Measurements from ENCODE around the gene CYSRT1.
A peak's percentile ranks its signal among the peaks of the same experiment; 100 is the strongest.
"Not testable (repeated sequence)": the region's sequence is repeated elsewhere in the genome, so short reads cannot be mapped to it uniquely, and the experiment has no call there.

CYSRT1 gene

DNA sequence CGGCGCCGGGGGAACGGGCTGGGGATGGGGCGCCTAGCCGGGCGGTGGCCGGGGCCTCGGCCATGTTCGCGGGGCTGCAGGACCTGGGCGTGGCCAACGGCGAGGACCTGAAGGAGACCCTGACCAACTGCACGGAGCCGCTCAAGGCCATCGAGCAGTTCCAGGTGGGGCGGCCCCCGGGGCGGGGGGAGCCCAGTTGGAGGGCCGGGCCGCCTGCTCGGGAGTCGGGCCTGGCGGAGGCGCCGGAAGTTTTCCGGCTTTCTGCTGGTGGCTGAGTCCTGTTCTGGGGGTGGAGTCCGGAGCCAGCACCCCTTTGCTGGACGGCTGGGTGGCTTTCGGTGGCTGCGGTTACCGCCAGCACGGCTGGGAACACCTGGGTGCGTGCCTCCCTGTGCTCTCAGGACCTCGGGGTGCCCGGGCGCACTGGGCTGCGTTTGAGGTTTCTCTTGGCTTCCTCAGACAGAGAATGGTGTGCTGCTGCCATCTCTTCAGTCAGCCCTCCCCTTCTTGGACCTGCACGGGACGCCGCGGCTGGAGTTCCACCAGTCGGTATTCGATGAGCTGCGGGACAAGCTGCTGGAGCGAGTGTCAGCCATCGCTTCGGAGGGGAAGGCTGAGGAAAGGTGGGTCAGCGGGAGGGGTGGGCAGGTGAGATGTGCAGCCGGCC, 30.6 kb downstream of the CYSRT1 start (continued):
- TF ChIP-seq, protein P1, sequence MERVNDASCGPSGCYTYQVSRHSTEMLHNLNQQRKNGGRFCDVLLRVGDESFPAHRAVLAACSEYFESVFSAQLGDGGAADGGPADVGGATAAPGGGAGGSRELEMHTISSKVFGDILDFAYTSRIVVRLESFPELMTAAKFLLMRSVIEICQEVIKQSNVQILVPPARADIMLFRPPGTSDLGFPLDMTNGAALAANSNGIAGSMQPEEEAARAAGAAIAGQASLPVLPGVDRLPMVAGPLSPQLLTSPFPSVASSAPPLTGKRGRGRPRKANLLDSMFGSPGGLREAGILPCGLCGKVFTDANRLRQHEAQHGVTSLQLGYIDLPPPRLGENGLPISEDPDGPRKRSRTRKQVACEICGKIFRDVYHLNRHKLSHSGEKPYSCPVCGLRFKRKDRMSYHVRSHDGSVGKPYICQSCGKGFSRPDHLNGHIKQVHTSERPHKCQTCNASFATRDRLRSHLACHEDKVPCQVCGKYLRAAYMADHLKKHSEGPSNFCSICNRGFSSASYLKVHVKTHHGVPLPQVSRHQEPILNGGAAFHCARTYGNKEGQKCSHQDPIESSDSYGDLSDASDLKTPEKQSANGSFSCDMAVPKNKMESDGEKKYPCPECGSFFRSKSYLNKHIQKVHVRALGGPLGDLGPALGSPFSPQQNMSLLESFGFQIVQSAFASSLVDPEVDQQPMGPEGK (tag by site-specific recombination; IDR thresholded peaks at IDR 0.05), result peak; percentile 19
- TF ChIP-seq KLF8 (tag by site-specific recombination; IDR thresholded peaks at IDR 0.05) (peak; percentile 49; the same call in 1 of the 2 replicates), BCL11A (tag by site-specific recombination; IDR thresholded peaks at IDR 0.05; ENCODE audit: low read depth) (no peak)
- TF ChIP-seq, protein P2, sequence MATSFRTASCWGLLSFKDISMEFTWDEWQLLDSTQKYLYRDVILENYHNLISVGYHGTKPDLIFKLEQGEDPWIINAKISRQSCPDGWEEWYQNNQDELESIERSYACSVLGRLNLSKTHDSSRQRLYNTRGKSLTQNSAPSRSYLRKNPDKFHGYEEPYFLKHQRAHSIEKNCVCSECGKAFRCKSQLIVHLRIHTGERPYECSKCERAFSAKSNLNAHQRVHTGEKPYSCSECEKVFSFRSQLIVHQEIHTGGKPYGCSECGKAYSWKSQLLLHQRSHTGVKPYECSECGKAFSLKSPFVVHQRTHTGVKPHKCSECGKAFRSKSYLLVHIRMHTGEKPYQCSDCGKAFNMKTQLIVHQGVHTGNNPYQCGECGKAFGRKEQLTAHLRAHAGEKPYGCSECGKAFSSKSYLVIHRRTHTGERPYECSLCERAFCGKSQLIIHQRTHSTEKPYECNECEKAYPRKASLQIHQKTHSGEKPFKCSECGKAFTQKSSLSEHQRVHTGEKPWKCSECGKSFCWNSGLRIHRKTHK (tag by site-specific recombination; IDR thresholded peaks at IDR 0.05), result no peak

DNA sequence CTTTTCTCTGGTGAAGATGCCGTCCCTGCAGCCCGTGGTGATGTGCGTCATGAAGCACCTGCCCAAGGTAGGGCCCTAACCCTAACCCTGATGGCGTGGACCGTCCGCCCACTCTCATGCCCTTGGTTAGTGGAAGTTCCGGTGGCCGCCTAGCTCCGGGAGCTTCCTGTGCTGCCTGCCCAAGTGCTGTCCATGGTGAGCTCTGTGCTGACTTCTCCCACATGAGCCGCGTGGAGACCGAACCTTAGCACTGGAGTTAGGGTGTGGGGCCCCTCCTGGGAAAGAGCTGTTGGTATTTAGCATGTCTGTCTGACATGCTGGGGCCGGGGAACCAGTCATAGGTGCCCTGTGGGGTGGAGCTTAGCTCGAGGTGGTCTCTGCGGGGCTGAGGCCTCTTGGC, 31.4 kb downstream of the CYSRT1 start:
- peaks cover 5% of the 10 kb centered on the region; the same call in 1 of the 2 replicates for H3K4me1 ChIP-seq (ENCODE audit: control insufficient read depth, insufficient read depth, low read length)
- TF ChIP-seq, protein P3, sequence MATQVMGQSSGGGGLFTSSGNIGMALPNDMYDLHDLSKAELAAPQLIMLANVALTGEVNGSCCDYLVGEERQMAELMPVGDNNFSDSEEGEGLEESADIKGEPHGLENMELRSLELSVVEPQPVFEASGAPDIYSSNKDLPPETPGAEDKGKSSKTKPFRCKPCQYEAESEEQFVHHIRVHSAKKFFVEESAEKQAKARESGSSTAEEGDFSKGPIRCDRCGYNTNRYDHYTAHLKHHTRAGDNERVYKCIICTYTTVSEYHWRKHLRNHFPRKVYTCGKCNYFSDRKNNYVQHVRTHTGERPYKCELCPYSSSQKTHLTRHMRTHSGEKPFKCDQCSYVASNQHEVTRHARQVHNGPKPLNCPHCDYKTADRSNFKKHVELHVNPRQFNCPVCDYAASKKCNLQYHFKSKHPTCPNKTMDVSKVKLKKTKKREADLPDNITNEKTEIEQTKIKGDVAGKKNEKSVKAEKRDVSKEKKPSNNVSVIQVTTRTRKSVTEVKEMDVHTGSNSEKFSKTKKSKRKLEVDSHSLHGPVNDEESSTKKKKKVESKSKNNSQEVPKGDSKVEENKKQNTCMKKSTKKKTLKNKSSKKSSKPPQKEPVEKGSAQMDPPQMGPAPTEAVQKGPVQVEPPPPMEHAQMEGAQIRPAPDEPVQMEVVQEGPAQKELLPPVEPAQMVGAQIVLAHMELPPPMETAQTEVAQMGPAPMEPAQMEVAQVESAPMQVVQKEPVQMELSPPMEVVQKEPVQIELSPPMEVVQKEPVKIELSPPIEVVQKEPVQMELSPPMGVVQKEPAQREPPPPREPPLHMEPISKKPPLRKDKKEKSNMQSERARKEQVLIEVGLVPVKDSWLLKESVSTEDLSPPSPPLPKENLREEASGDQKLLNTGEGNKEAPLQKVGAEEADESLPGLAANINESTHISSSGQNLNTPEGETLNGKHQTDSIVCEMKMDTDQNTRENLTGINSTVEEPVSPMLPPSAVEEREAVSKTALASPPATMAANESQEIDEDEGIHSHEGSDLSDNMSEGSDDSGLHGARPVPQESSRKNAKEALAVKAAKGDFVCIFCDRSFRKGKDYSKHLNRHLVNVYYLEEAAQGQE (tag by site-specific recombination; IDR thresholded peaks at IDR 0.05), result peak; percentile 90
- no peak for TF ChIP-seq REPIN1 (tag by site-specific recombination; IDR thresholded peaks at IDR 0.05; ENCODE audit: low read depth)
- H3K4me3 ChIP-seq (ENCODE audit: low read depth, low read length), result peak overlapping the region; percentile 89
- H3K36me3 ChIP-seq (ENCODE audit: control insufficient read depth in 2 of 2, insufficient read depth in 1 of 2, low read length in 2 of 2), result peaks cover 9 to 20% of the 10 kb centered on the region in 2 experiments
- POLR2A ChIA-PET, result interaction anchor here (0.5 to 9.1 kb wide), 8 partner anchors 11 to 188 kb away, joined by 3 to 336 read pairs (median 6); partner anchors contain the start of genes EXD3, NOXA1 and TUBB4B
- no peak overlapping the region; the same call in 1 of the 2 replicates for H3K27ac ChIP-seq (ENCODE audit: extremely low read depth, low read depth, low read length)
- H3K9me3 ChIP-seq (ENCODE audit: control insufficient read depth, insufficient read depth, low read depth, low read length), result no peaks in the 10 kb centered on the region
- CTCF ChIA-PET, result interaction anchor here (0.7 to 5.2 kb wide), 10 partner anchors 9 to 289 kb away, joined by 3 to 45 read pairs (median 4); partner anchors contain the start of gene TUBB4B

DNA sequence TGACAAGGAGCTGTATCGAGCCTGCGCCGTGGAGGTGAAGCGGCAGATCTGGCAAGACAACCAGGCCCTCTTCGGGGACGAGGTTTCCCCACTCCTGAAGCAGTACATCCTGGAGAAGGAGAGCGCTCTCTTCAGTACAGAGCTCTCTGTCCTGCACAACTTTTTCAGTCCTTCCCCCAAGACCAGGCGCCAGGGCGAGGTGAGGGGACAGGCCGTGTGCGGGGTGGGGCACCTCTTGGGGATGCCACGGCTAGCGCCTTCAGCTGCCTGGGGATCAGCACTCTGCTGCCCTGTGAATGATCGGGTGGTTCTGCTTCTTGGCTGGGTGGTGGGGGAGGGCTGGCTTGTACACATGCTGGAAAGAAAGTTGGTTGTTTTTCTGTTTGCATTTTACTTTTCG, 31.9 kb downstream of the CYSRT1 start:
- ChIA-PET CTCF (interaction anchor here (0.7 to 5.2 kb wide), 8 partner anchors 8 to 289 kb away, joined by 3 to 45 read pairs (median 5); partner anchors contain the start of gene TUBB4B), POLR2A (interaction anchor here (0.5 to 9.1 kb wide), 7 partner anchors 10 to 189 kb away, joined by 3 to 336 read pairs (median 5); partner anchors contain the start of genes EXD3, NOXA1 and TUBB4B)
- Histone ChIP-seq H3K36me3 (ENCODE audit: control insufficient read depth in 2 of 2, insufficient read depth in 1 of 2, low read length in 2 of 2) (peaks cover 9 to 20% of the 10 kb centered on the region in 2 experiments), H3K9me3 (ENCODE audit: control insufficient read depth, insufficient read depth, low read depth, low read length) (no peaks in the 10 kb centered on the region), H3K4me3 (ENCODE audit: low read depth, low read length) (no peak overlapping the region), H3K4me1 (ENCODE audit: control insufficient read depth, insufficient read depth, low read length) (peaks cover 5% of the 10 kb centered on the region; the same call in 1 of the 2 replicates), H3K27ac (ENCODE audit: extremely low read depth, low read depth, low read length) (no peak overlapping the region)
- TF ChIP-seq ZNF121 (tag by site-specific recombination; IDR thresholded peaks at IDR 0.05), result no peak

DNA sequence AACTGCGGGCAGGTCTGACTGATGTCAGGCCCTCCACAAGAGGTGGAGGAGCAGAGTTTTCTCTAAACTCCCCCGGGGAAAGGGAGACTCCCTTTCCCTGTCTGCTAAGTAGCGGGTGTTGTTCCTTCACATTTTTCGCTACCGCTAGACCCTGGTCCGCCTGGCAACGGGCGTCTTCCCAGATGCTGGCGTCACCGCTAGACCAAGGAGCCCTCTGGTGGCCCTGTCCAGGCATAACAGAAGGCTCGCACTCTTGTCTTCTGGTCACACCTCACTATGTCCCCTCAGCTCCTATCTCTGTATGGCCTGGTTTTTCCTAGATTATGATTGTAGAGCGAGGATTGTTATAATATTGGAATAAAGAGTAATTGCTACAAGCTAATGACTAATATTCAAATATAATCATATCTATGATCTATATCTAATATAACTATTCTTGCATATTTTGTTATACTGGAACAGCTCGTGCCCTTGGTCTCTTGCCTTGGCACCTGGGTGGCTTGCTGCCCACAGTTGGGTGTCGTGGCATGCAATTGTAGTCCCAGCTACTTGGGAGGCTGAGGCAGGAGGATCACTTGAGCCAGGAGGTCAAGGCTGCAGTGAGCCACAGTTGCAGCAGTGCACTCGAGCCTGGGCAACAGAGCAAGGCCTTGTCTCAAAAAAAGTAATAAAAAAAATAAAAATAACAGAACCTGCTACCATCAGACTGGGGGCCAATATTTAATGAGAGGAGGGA, 37.4 kb downstream of the CYSRT1 start:
- ChIA-PET CTCF (interaction anchor here (0.7 to 6.1 kb wide), 8 partner anchors 11 to 389 kb away, joined by 3 to 37 read pairs (median 4); partner anchors contain the start of gene RNF224), POLR2A (interaction anchor here (1.0 to 10.1 kb wide), 4 partner anchors 9 to 39 kb away, joined by 3 to 103 read pairs (median 6); partner anchors contain the start of gene TUBB4B)
- peak; percentile 38; the same call in 1 of the 2 replicates for TF ChIP-seq ZNF394 (tag by site-specific recombination; IDR thresholded peaks at IDR 0.05; ENCODE audit: borderline replicate concordance)
- TF ChIP-seq WT1 (tag by site-specific recombination; IDR thresholded peaks at IDR 0.05), result peak; percentile 65
- TF ChIP-seq, protein P4, sequence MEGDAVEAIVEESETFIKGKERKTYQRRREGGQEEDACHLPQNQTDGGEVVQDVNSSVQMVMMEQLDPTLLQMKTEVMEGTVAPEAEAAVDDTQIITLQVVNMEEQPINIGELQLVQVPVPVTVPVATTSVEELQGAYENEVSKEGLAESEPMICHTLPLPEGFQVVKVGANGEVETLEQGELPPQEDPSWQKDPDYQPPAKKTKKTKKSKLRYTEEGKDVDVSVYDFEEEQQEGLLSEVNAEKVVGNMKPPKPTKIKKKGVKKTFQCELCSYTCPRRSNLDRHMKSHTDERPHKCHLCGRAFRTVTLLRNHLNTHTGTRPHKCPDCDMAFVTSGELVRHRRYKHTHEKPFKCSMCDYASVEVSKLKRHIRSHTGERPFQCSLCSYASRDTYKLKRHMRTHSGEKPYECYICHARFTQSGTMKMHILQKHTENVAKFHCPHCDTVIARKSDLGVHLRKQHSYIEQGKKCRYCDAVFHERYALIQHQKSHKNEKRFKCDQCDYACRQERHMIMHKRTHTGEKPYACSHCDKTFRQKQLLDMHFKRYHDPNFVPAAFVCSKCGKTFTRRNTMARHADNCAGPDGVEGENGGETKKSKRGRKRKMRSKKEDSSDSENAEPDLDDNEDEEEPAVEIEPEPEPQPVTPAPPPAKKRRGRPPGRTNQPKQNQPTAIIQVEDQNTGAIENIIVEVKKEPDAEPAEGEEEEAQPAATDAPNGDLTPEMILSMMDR (tag by site-specific recombination; IDR thresholded peaks at IDR 0.05), result peak; percentile 31; the same call in 1 of the 2 replicates
- TF ChIP-seq ZNF600 (tag by site-specific recombination; IDR thresholded peaks at IDR 0.05), result peak; percentile 82
- peak; percentile 61 for TF ChIP-seq IKZF3 (tag by site-specific recombination; IDR thresholded peaks at IDR 0.05)
- TF ChIP-seq KLF8 (tag by site-specific recombination; IDR thresholded peaks at IDR 0.05), result peak; percentile 19; the same call in 1 of the 2 replicates
- peak; percentile 67 for TF ChIP-seq KLF1 (tag by site-specific recombination; IDR thresholded peaks at IDR 0.05)
- TF ChIP-seq ZNF654 (tag by site-specific recombination; IDR thresholded peaks at IDR 0.05; ENCODE audit: low read depth), result peak; percentile 38; the same call in 1 of the 2 replicates
- peak; percentile 94 for TF ChIP-seq PRDM1 (tag by site-specific recombination; IDR thresholded peaks at IDR 0.05)
- TF ChIP-seq ZBTB8A (tag by site-specific recombination; IDR thresholded peaks at IDR 0.05), result peak; percentile 89
- 0 out of 2 replicates have a peak, but pooled peaks have one; percentile 31 for TF ChIP-seq OSR2 (tag by site-specific recombination; IDR thresholded peaks at IDR 0.05)
- H3K4me1 ChIP-seq (ENCODE audit: control insufficient read depth, insufficient read depth, low read length); H3K9me3 ChIP-seq (ENCODE audit: control insufficient read depth, insufficient read depth, low read depth, low read length); H3K4me3 ChIP-seq (ENCODE audit: low read depth, low read length); H3K27ac ChIP-seq (ENCODE audit: extremely low read depth, low read depth, low read length): not testable (repeated sequence)
- H3K36me3 ChIP-seq (ENCODE audit: control insufficient read depth in 2 of 2, insufficient read depth in 1 of 2, low read length in 2 of 2), result peaks cover 6 to 41% of the 10 kb centered on the region in 2 experiments; a peak in 2 of 3 replicates
